Activated naive CD8-positive, alpha-beta T cell treated with anti-CD3 and anti-CD28 coated beads, Interleukin-2, amount 50 U/mL, for 24 hours (primary cell): Measurements from ENCODE around the gene MEGF11.
"Not testable (repeated sequence)": the region's sequence is repeated elsewhere in the genome, so short reads cannot be mapped to it uniquely, and the experiment has no call there.

ENCODE experiments used
- ATAC-seq: fragments of 150-1000 bp; cut with Tn5 transposase; one replicate; pipeline ENCODE4 v1.10.0; 2021
- DNase-seq: peaks from one replicate; pipeline ENCODE4 v3.0.0; 2021
- H3K27ac Mint-ChIP-seq: one replicate; pipeline ENCODE4 v1.8.0; 2021; ENCODE audit warnings: mild to moderate bottlenecking, mixed read lengths
- H3K27me3 Mint-ChIP-seq: one replicate; pipeline ENCODE4 v1.8.0; 2021; ENCODE audit warnings: mixed read lengths
- H3K36me3 Mint-ChIP-seq: one replicate; pipeline ENCODE4 v1.8.0; 2021; ENCODE audit warnings: low read depth, mixed read lengths
- H3K4me1 Mint-ChIP-seq: one replicate; pipeline ENCODE4 v1.8.0; 2021; ENCODE audit warnings: mixed read lengths
- H3K4me3 Mint-ChIP-seq: one replicate; pipeline ENCODE4 v1.8.0; 2021; ENCODE audit warnings: mild to moderate bottlenecking, moderate library complexity, mixed read lengths
- H3K9me3 Mint-ChIP-seq: one replicate; pipeline ENCODE4 v1.8.0; 2021; ENCODE audit warnings: mixed read lengths

The MEGF11 gene

GRCh38 chr15:66254951-66255676, 1.6 kb upstream of the MEGF11 start:
- Mint-ChIP-seq H3K36me3 (no peaks in the 10 kb centered on the region), H3K4me3 (no peak overlapping the region), H3K27ac (no peak overlapping the region), H3K4me1 (peaks cover 19% of the 10 kb centered on the region), H3K27me3 (peaks cover 60% of the 10 kb centered on the region), H3K9me3 (no peaks in the 10 kb centered on the region)
- DNase-seq, result no peak
- no peak for ATAC-seq

DNA sequence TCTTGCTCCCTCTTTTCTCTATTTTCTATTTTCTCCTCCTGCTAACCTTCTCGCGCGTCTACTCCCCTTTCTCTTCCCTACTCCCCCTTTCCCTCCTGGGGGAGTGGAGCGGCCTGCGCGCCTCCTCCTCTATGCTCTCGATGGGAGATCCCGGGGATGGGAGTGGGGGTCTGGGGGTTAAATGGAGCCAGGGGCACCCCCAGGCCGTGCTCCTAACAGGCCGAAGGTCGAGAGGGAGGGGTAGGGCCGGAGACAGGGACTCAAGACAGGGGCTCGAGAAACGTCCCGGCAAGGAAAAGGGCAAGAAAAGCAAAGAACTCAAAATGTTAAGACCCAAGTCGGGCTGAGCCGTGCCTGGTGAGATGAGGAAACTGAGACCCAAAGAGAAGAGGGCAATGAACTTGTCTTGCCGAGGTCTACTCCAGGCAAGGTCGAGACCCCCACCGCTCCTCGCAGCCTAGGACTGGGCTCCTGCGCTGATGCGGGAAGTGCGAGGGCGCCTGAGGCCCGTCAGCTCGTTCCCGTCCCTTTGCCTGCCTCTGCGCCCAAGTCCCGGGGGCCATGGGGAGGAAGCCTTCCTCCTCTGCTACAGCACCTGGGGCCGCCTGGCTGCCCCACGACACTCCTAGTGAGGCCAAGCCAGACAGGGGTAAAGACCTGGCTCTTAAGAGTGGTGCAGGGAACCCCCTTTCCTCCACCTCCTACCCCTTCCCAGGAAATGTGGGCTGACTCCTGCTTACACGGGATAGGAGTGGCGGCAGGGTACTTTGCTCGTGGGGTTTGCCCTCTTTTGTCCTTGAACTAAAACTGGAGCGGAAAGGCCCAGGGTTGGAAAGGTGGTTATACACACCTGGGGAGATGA, 770 bp upstream of the MEGF11 start:
- peaks cover 62% of the 10 kb centered on the region for H3K27me3 Mint-ChIP-seq
- peak overlapping the region; percentile 83 for H3K4me3 Mint-ChIP-seq
- no peak for ATAC-seq
- H3K36me3 Mint-ChIP-seq, result no peaks in the 10 kb centered on the region
- no peak for DNase-seq
- peaks cover 19% of the 10 kb centered on the region for H3K4me1 Mint-ChIP-seq
- H3K9me3 Mint-ChIP-seq, result no peaks in the 10 kb centered on the region
- H3K27ac Mint-ChIP-seq, result no peak overlapping the region

GRCh38 chr15:66252685-66253417, 699 bp downstream of the MEGF11 start:
- H3K4me1 Mint-ChIP-seq, result peaks cover 19% of the 10 kb centered on the region
- no peaks in the 10 kb centered on the region for H3K36me3 Mint-ChIP-seq
- no peak overlapping the region for H3K27ac Mint-ChIP-seq
- peak overlapping the region; percentile 58 for H3K4me3 Mint-ChIP-seq
- DNase-seq (peak; percentile 27), ATAC-seq (peak; percentile 13)
- H3K9me3 Mint-ChIP-seq, result no peaks in the 10 kb centered on the region
- H3K27me3 Mint-ChIP-seq, result peaks cover 70% of the 10 kb centered on the region

GRCh38 chr15:66251790-66252684, 1.5 kb downstream of the MEGF11 start:
- Mint-ChIP-seq H3K36me3 (no peaks in the 10 kb centered on the region), H3K4me3 (peak overlapping the region; percentile 58), H3K27ac (no peak overlapping the region), H3K9me3 (no peaks in the 10 kb centered on the region), H3K4me1 (peaks cover 19% of the 10 kb centered on the region), H3K27me3 (peaks cover 69% of the 10 kb centered on the region)
- DNase-seq, result peak; percentile 67
- ATAC-seq, result no peak

DNA sequence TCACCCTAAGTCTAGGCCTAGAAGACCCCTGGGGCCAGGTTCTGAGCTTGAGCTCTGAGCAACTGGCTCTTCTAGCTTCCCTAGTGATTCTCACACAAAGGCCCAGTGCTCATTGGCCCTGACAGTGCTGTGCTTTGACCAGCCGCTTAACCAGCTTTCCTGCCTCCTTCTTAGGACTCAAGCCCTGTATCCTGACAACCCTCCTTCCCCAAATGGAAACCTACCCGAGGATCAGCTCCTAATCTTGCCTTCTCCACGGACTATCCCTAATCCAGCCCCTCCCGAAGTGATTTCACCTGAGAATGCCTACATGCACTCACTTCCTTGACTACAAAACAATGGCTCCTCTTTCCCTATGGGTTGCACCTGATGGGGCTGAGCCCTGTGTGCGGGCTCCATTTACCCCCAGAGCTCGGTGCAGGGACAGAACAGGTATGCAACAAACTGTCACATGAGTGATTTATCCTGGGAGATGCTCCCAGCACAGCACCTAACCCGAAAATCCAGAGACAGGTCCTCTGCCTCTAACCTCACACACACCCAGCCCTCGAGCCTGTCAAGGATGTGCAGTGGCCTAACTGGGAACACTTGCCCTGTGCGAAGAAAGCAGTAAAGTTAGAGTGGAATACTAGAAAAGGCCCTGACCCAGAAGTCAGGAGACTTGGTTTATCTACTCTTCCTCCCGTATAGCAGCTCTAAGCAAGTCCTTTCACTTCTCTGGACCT, 2.3 kb downstream of the MEGF11 start:
- H3K27me3 Mint-ChIP-seq, result peaks cover 66% of the 10 kb centered on the region
- no peaks in the 10 kb centered on the region for H3K9me3 Mint-ChIP-seq
- no peak for DNase-seq
- H3K4me1 Mint-ChIP-seq, result peaks cover 19% of the 10 kb centered on the region
- no peaks in the 10 kb centered on the region for H3K36me3 Mint-ChIP-seq
- ATAC-seq, result no peak
- H3K4me3 Mint-ChIP-seq, result peak overlapping the region; percentile 37
- no peak overlapping the region for H3K27ac Mint-ChIP-seq

GRCh38 chr15:66249605-66250174, 3.9 kb downstream of the MEGF11 start:
- no peak overlapping the region for H3K27ac Mint-ChIP-seq
- H3K4me1 Mint-ChIP-seq, result peaks cover 16% of the 10 kb centered on the region
- H3K27me3 Mint-ChIP-seq, result peaks cover 54% of the 10 kb centered on the region
- H3K36me3 Mint-ChIP-seq, result no peaks in the 10 kb centered on the region
- H3K4me3 Mint-ChIP-seq, result no peak overlapping the region
- ATAC-seq, result no peak
- no peak for DNase-seq
- H3K9me3 Mint-ChIP-seq, result no peaks in the 10 kb centered on the region

DNA sequence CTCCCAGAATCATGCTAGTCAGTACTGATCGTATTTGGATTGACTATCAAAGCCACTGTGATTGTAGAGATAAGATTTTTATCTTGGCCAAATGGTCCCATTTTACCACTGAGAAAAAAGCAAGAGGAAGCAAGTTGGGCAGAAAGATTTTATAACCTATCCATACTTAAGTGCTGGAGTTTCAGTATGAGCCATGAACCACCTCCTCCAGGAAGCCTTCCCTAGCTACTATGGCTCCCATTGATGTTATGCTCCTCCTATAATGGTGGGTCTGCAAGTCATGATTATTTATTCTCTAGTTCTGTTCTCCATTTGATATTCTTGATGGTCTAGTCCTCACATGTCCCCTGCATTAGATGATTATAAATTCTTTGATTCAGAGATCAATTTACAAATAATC, 6.6 kb downstream of the MEGF11 start:
- no peak overlapping the region for H3K4me3 Mint-ChIP-seq
- no peaks in the 10 kb centered on the region for H3K36me3 Mint-ChIP-seq
- no peak overlapping the region for H3K27ac Mint-ChIP-seq
- H3K4me1 Mint-ChIP-seq, result peaks cover 2% of the 10 kb centered on the region
- H3K27me3 Mint-ChIP-seq, result peaks cover 37% of the 10 kb centered on the region
- no peaks in the 10 kb centered on the region for H3K9me3 Mint-ChIP-seq
- DNase-seq (no peak), ATAC-seq (no peak)

- peaks cover 30% of the 10 kb centered on the region for H3K27me3 Mint-ChIP-seq
- H3K36me3 Mint-ChIP-seq, DNase-seq, H3K4me3 Mint-ChIP-seq, ATAC-seq, H3K4me1 Mint-ChIP-seq, H3K27ac Mint-ChIP-seq, H3K9me3 Mint-ChIP-seq: not testable (repeated sequence)
Observed at GRCh38 chr15:66245832-66246231, 7.7 kb downstream of the MEGF11 start.

- no peaks in the 10 kb centered on the region for H3K9me3 Mint-ChIP-seq
- no peak for DNase-seq
- H3K4me1 Mint-ChIP-seq, result no peaks in the 10 kb centered on the region
- H3K27me3 Mint-ChIP-seq, result peaks cover 10% of the 10 kb centered on the region
- no peak overlapping the region for H3K27ac Mint-ChIP-seq
- H3K4me3 Mint-ChIP-seq, result no peak overlapping the region
- no peak for ATAC-seq
- no peaks in the 10 kb centered on the region for H3K36me3 Mint-ChIP-seq
Observed at GRCh38 chr15:66241908-66242285, 11.7 kb downstream of the MEGF11 start.

DNA sequence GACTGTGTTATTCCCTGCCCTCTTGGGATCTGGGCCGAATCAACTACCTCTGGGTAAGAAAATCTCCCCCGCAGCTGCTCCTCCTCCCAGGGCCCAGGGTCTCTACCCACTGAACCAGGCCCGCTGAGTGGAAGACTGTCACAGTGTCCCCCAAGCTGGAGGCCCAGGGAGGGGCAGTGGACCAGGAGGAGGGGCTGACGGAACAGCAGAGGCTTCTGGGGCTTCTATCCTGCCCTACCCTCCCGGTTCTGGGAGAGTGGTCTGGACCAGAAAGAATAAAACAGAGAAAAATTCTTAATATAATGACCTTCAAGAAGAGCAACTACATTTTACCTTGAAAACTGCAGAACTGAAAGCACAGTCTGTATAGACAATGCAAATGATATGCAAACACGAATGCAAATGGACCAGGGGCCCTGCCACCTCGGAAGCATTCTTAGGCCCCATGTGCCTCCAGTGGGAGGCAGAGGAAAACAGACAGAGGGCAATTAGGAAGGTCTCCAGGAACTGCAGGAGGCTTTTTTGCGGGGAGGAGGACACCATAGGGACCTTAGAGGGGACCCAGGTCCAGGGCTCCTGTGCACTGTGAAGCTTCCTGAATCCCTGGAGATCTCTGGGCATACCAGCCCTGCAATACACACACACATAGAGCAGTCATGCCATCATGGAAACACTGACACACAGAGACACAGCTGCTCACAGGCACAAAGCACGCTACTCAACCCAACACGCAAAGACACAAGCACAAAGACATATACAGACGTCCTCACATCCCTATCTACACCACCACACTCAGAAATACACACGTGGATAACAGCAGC, 12.3 kb downstream of the MEGF11 start:
- Mint-ChIP-seq H3K36me3 (no peaks in the 10 kb centered on the region), H3K27ac (no peak overlapping the region), H3K4me3 (no peak overlapping the region), H3K9me3 (no peaks in the 10 kb centered on the region), H3K27me3 (peaks cover 9% of the 10 kb centered on the region), H3K4me1 (no peaks in the 10 kb centered on the region)
- ATAC-seq (no peak), DNase-seq (no peak)

GRCh38 chr15:66240240-66240794, 13.2 kb downstream of the MEGF11 start:
- H3K9me3 Mint-ChIP-seq, result no peaks in the 10 kb centered on the region
- no peak for DNase-seq

DNA sequence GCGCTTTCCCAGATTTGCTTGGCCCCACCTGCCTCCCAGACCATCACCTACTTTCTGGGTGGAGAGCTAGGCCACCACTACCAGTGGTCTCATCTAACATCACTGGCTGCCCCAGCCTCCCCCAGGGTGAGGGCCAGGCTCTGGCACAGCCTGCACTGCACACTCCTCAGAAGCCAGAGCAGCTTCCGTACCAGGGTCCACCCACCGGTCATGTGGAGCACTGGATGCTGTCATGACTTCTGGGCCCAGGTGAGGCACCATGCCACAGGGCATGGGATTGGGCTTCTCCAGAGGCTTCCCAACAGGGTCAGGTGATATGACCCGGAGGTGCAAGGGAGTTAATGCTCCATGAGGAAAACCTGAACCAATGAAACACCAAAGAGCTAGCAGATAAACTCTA, 14.0 kb downstream of the MEGF11 start:
- Mint-ChIP-seq H3K4me3 (no peak overlapping the region), H3K9me3 (no peaks in the 10 kb centered on the region), H3K27ac (no peak overlapping the region), H3K27me3 (peaks cover 10% of the 10 kb centered on the region), H3K4me1 (no peaks in the 10 kb centered on the region), H3K36me3 (no peaks in the 10 kb centered on the region)
- DNase-seq (no peak), ATAC-seq (no peak)

More at GRCh38 chr15:66240240-66240794, 13.2 kb downstream of the MEGF11 start:
- H3K4me3 Mint-ChIP-seq, result no peak overlapping the region
- no peaks in the 10 kb centered on the region for H3K36me3 Mint-ChIP-seq
- peaks cover 10% of the 10 kb centered on the region for H3K27me3 Mint-ChIP-seq
- H3K27ac Mint-ChIP-seq, result no peak overlapping the region
- ATAC-seq, result no peak
- H3K4me1 Mint-ChIP-seq, result no peaks in the 10 kb centered on the region
